GM19025 (cell line): ENCODE measurements around the gene PP2D1.
"Not testable (repeated sequence)": the region's sequence is repeated elsewhere in the genome, so short reads cannot be mapped to it uniquely, and the experiment has no call there.

Source experiments
- ATAC-seq: cut with Tn5 transposase; IDR thresholded peaks from one replicate; pipeline ENCODE4 v1.9.1; 2021; ENCODE audit warnings: mild to moderate bottlenecking, low read depth, moderate library complexity; ENCODE audit not compliant: unreplicated experiment

The PP2D1 gene

GRCh38 chr3:20040548-20041196 lies 28.6 kb upstream of the PP2D1 start:
- ATAC-seq, result peak; percentile 35

GRCh38 chr3:20039765-20040547 lies 27.9 kb upstream of the PP2D1 start, which contains the start of gene KAT2B:
TSS of gene KAT2B (plus strand) at chr3:20040446. CDS start at chr3:20040478, 32 bp downstream.
- ATAC-seq, result peak; percentile 59

- no peak for ATAC-seq
Observed at GRCh38 chr3:20039466-20039764, 27.4 kb upstream of the PP2D1 start.

- ATAC-seq, result no peak
Observed at GRCh38 chr3:20038699-20039465, 26.8 kb upstream of the PP2D1 start.

GRCh38 chr3:20037255-20037996 lies 25.4 kb upstream of the PP2D1 start:
- ATAC-seq, result no peak

- ATAC-seq, result no peak
Observed at GRCh38 chr3:20035019-20035418, 23.0 kb upstream of the PP2D1 start.

- not testable (repeated sequence) for ATAC-seq
Observed at GRCh38 chr3:20031939-20032338, 19.9 kb upstream of the PP2D1 start.

- ATAC-seq, result no peak
Observed at GRCh38 chr3:20028905-20029331, 16.9 kb upstream of the PP2D1 start.

- ATAC-seq, result no peak
Observed at GRCh38 chr3:20027136-20027535, 15.1 kb upstream of the PP2D1 start.

- ATAC-seq, result no peak
Observed at GRCh38 chr3:20023623-20024405, 11.8 kb upstream of the PP2D1 start.

- ATAC-seq, result no peak
Observed at GRCh38 chr3:20022954-20023622, 11.0 kb upstream of the PP2D1 start.

- ATAC-seq, result not testable (repeated sequence)
Observed at GRCh38 chr3:20016076-20016475, 4.0 kb upstream of the PP2D1 start.

GRCh38 chr3:20015525-20015924 lies 3.5 kb upstream of the PP2D1 start:
- no peak for ATAC-seq

- ATAC-seq, result no peak
Observed at GRCh38 chr3:20013396-20013795, 1.3 kb upstream of the PP2D1 start.

- ATAC-seq, result no peak
Observed at GRCh38 chr3:20008646-20009045, 3.4 kb downstream of the PP2D1 start.

- ATAC-seq, result no peak
Observed at GRCh38 chr3:20007960-20008359, 4.1 kb downstream of the PP2D1 start.

GRCh38 chr3:20001932-20002331 lies 10.1 kb downstream of the PP2D1 start:
- ATAC-seq, result no peak

- ATAC-seq, result no peak
Observed at GRCh38 chr3:19997502-19997901, 14.6 kb downstream of the PP2D1 start.

- ATAC-seq, result no peak
Observed at GRCh38 chr3:19994796-19995195, 17.3 kb downstream of the PP2D1 start.
